A204.1 (cell line): ENCODE data around the gene MSH2.
"Not testable (repeated sequence)": the region's sequence is repeated elsewhere in the genome, so short reads cannot be mapped to it uniquely, and the experiment has no call there.

Experiments
- FAIRE-seq: peaks from 2 replicates; lab custom pipeline; 2012; peaks lifted over from hg19 to GRCh38; lab: Jason Lieb, UNC

Gene MSH2

DNA sequence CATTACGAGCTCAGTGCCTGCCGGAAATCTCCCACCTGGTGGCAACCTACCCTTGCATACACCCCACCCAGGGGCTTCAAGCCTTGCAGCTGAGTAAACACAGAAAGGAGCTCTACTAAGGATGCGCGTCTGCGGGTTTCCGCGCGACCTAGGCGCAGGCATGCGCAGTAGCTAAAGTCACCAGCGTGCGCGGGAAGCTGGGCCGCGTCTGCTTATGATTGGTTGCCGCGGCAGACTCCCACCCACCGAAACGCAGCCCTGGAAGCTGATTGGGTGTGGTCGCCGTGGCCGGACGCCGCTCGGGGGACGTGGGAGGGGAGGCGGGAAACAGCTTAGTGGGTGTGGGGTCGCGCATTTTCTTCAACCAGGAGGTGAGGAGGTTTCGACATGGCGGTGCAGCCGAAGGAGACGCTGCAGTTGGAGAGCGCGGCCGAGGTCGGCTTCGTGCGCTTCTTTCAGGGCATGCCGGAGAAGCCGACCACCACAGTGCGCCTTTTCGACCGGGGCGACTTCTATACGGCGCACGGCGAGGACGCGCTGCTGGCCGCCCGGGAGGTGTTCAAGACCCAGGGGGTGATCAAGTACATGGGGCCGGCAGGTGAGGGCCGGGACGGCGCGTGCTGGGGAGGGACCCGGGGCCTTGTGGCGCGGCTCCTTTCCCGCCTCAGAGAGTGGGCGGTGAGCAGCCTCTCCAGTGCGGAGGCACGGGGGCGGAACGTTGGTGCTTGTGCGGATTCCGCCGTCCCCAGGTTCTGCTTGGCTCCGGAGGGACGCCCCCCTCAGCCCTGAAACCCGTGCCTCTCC is at the start of gene MSH2:
MSH2 (plus strand) TSS at position 352 of the 804 bp plus-strand sequence; CDS start at position 388, 36 bp downstream.
- no peak for FAIRE-seq

- no peak for FAIRE-seq
Measured at GRCh38 chr2:47354013-47354847, 48.7 kb upstream of the MSH2 start.

GRCh38 chr2:47354848-47355204 is 48.1 kb upstream of the MSH2 start:
- FAIRE-seq: no peak

- no peak for FAIRE-seq
Measured at GRCh38 chr2:47357483-47357882, 45.5 kb upstream of the MSH2 start.

DNA sequence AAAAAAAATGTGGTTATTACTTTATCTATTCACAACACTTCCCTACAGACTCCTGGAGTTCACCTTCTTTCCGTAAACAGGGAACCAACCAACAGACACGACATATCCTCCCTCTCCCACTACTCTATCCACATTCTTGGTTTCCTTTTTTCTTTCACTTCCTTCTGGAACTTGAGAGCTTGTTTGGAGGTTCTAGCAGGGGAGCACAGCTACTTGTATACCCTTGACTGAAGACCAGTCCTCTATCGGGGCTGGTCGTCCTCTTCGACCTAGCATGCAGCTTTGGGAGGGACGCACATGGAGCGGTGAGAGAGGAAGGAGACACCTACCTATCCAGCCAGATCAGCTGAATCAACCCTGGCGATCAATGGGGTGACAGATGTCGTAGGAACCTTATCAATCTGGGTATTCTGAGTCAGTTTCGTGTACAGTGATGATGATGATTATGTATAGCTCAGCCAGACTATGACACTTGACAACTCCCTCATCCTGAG is 43.5 kb upstream of the MSH2 start:
- no peak for FAIRE-seq

GRCh38 chr2:47360283-47360682 is 42.7 kb upstream of the MSH2 start:
- no peak for FAIRE-seq

- no peak for FAIRE-seq
Measured at GRCh38 chr2:47360927-47361326, 42.0 kb upstream of the MSH2 start.

DNA sequence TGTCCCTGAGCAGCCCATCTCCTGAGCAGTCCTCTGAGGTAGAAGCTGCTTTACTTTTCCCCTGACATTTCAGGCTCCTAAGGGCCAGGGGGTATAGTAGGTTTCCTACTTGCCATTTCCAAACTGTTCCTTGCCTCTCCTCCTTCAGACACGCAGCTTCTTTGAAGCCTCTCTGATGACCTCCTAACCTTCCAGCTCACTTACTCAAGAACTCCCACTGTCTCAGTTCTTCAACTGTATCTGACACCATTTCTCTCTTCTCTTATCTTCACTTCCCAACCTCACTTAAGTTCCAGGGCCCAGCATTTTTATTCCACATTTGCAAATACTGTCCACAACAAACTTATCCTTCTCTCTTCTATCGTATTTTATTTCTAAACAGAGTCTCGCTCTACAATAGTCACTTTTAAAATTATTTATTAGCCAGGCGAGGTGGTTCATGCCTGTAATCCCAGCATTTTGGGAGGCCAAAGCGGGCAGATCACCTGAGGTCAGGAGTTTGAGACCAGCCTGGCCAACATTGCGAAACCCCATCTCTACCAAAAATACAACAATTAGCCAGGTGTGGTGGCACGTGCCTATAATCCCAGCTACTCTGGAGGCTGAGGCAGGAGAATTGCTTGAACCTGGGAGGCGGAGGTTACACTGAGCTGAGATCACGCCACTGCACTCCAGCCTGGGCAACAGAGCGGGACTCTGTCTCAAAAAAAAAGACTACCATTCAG is 41.3 kb upstream of the MSH2 start:
- FAIRE-seq: not testable (repeated sequence)

GRCh38 chr2:47373747-47374146 is 29.2 kb upstream of the MSH2 start:
- FAIRE-seq: no peak

DNA sequence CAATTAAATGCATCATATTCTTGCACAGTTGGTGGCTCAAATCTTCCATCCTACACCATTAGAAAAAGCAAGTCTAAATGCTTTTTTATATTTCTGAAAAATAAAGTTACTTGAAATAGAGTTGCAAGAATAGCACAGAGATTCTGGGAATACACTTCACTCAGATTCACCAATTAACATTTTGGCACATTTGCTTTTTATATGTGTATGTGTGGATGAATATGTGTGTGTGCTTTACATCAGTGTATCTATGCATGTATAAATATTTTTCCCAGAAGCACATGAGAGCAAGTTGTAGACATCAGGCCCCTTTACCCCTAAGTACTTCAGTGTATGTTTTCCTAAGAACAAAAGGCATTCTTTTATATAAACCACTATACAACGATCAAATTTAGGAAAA is 27.6 kb upstream of the MSH2 start:
- FAIRE-seq: no peak

DNA sequence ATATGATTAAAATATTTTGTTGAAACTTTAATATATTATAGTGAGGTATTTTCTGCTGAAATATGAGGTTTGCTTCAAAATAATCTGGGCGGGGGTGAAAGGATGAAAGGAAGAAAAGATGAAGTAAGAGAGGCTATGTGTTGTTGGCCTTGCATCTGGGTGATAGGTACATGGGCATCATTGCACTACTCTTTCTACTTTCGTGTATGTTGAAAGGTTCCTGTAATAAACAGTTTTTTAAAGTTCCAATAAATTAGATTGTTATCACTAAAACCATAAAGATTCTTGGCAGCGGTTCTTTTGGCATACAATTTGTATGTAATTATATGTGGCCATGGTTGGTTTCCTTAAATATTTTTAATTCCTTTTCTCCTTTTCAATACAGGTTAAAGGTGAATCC is 23.6 kb upstream of the MSH2 start:
- no peak for FAIRE-seq

- no peak for FAIRE-seq
Measured at GRCh38 chr2:47381408-47381807, 21.5 kb upstream of the MSH2 start.

- no peak for FAIRE-seq
Measured at GRCh38 chr2:47386551-47386950, 16.4 kb upstream of the MSH2 start.

- FAIRE-seq: no peak
Measured at GRCh38 chr2:47388888-47389287, 14.1 kb upstream of the MSH2 start.

GRCh38 chr2:47389692-47390091 is 13.3 kb upstream of the MSH2 start:
- FAIRE-seq: no peak

DNA sequence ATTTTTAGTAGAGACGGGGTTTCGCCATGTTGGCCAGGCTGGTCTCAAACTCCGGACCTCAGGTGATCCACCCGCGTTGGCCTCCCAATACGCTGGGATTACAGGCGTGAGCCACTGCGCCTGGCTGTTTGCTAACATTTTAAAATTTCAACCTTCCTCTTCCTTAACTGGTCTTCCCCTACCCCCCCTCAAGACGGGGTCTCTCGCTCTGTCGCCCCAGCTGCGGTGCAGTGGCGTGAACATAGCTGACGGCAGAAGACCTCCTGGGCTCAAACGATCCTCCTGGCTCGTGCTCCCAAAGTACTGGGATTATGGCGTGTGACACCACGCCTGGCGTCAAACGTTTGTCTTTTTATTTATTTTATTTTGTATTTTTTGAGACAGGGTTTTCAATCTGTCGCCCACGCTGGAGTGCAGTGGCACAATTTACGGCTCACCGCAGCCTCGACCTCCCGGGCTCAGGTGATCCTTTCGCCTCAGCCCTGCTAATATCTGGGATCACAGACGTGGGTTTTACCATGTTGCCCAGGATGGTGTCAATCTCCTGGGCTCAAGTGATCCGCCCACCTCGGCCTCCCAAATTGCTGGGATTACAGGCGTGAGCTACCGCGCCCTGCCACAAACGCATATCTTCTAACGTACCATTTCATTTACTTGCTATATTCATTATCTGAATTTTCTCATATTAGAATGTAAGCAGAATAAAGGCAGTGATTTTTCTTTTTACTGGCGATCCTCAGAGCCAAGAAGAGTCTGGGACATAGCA is 984 bp upstream of the MSH2 start:
- no peak for FAIRE-seq

DNA sequence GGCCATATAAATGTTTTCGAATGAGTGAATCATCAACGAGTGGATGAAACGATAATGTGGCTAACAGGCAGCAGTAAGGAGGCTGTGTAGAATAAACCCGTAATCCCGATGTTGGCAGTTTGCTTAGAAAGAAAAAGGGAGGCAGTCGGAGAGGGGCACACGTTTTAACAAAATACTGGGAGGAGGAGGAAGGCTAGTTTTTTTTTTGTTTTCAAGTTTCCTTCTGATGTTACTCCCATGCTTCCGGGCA is 476 bp upstream of the MSH2 start:
- FAIRE-seq: no peak

GRCh38 chr2:47403609-47404193 is 745 bp downstream of the MSH2 start:
- no peak for FAIRE-seq

DNA sequence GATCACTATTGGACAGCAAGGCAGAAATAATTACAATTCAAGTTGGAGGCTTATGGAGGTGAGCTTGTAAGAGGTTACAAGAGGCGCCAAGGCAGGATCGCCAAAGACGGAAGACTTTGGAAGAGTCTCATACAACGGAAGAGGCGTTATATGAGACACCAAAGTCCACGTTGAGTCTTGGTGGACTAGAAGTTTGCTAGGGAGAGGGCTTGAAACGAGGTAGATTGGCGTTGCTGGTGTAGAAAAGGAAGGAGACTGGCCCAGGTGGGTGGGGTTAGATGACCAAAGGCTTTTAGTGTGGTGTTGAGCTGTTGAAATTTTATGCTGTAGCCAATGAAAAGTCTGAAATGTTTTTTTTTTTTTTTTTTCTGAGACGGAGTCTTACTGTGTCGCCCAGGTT is 1.4 kb downstream of the MSH2 start:
- no peak for FAIRE-seq

GRCh38 chr2:47405757-47406156 is 2.8 kb downstream of the MSH2 start:
- no peak for FAIRE-seq

- not testable (repeated sequence) for FAIRE-seq
Measured at GRCh38 chr2:47406649-47407330, 3.8 kb downstream of the MSH2 start.
